Left hindlimb (tissue), 1 donor: ENCODE results near the gene CTU1.

Source experiments
- DNase-seq: peaks from one replicate; pipeline ENCODE4 v3.0.0-alpha.2; 2018

CTU1 gene

DNA sequence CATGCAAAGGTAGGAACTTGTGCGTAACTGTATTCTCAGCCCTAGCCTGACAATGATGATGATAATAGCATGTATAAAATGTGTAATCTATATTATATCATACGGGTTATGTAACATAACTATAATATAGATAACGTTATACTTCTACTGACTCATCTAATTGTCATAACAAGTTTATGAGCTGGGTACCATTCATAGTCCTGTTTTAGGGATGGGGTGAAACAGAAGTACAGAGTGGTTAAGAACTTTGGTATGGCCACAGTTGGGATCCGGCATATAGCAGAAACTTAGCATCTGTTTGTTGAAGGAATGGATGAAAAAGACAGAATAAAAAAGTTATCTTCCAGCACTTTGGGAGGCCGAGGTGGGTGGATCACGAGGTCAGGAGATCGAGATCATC, 5.2 kb downstream of the CTU1 start:
- no peak for DNase-seq

DNA sequence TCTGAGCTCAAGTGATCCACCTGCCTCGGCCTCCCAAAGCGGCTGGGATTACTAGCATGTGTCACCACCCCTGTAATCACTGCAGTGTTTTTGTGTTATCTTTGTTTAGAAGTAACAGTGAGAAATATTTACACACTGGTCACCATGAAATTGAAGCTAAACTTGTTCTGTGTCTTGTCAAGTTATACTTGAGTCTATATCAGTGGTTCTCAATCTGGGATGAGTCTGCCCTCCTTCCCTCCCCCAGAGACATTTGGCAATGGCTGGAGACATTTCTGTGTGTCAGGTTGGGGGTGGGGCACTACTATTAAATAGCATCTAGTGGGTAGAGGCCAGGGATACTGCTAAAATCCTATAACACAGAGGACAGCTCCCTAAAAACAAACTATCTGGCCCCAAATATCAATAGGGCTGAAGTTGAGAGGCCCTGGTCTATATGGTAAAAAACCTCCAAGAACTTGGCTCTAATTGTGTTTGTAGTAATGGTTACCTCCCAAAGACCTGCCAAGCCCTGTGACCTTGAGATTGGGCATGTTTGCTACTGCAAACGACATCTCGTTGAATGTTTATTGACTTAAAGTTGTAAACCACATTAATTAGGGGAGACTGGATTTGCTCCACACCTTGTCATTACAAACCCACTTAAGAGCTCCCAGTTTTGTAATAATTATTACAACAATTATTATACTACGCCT, 6.9 kb downstream of the CTU1 start:
- no peak for DNase-seq

DNA sequence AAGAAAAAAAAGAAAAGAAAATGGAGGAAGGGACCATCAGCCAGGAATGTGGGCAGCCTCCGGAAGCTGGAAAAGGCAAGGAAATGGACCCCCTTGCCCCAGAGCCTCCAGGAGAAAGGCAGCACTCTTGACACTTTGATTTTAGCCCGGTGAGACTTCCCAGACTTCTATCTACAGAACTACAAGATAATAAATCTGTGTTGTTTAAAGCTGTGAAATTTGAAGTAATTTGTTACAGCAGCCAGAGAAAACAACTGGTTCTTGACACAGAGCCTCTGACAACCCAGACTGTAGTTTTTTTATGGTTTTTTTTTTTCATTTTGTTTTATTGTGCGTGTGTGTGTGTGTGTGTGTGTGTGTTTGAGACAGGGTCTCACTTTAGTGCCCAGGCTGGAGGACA, 7.6 kb downstream of the CTU1 start:
- DNase-seq, result no peak

DNA sequence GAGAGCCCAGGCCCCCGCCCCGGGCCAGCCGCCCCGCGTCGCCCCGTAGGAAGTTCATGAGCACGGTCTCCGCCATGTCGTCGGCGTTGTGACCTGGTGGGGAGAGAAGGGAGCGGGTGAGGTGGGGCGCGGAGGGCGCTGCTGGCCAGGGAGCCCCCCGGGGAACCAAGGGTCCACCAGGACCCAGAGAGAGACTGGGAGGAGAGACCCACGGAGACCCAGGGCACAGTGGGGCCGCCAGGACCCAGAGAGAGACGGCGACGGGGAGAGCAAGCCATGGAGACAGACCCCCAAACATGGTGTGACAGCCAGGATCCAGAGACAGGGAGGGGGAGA, 9.2 kb downstream of the CTU1 start:
- no peak for DNase-seq

DNA sequence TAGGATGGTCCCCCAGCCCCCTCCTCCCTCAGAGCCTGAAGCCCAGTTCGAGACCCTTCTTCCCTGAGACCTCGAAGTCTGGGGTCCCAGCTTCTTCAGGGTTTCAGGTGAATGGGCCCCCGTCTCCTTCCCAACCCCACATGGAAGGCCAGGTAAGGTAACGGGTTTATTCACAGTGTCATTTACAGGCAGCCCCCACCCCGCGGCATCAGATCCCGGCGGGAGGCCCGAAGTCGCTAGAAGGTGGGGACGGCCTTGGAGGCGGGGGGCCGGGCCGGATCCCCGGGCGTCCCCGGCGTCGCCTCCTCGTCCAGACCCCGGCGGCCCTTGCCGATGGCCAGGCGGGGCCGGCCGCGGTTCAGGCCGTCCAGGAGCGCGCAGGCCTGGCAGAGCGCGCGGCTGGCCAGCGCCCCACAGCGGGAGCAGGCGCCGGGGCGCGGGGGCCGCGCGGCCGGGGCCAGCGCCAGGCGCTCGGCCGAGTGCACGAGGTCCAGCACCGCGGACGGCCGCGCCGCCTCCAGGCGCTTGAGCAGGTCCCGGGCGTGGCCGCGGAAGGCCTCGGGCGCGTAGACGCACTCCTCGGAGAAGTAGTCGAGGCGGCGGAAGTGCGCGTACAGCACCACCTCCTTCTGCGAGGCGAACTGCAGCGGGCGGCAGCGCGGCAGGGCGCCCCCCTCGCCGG, 9.7 kb downstream of the CTU1 start:
- peak; percentile 50 for DNase-seq

DNA sequence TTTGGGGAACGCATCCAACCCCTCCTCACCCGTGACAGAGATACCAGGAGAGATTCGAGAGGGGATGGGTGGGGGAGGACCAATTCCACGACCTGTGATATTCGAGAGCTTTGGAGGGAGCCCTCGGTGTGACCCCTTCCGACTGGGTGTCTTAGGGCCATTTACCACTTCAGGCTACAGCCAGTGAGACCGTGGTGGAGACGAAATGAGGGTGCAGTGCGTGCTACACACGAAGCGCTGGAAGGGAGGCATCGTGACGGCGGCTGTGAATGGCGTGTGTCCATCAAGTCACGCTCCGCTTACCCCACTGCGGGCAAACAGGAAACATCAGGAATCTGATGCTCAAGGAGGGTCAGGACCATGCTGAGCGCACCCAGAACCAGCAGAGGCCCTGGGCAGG, 10.4 kb downstream of the CTU1 start:
- DNase-seq, result no peak

DNA sequence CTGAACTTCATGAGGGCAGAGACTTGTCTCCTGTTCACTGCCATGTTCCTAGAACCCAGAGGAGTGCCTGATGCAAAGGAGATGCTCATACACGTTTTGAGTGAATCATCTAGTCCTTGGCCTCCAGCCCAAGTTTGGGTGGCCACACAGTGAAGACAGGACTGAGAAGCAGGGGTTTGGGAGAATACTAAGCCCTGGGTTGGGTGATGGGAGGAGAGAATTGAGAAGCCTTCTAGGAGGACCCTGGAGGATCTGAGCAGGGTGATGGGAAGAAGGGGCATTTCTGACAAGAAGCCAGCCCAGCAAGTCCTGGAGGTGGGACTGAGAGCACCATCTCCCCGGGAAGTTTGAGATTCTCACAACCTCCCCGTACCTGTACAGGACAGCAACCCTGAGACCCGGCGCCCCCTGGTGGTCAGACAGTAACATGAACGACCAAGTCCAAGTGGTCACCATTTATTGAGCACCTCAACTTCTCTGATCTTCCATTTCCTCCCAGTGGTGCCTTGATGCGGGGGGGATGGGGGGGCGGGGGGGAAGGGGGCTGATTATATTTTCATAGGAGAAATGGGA, 11.0 kb downstream of the CTU1 start:
- no peak for DNase-seq

DNA sequence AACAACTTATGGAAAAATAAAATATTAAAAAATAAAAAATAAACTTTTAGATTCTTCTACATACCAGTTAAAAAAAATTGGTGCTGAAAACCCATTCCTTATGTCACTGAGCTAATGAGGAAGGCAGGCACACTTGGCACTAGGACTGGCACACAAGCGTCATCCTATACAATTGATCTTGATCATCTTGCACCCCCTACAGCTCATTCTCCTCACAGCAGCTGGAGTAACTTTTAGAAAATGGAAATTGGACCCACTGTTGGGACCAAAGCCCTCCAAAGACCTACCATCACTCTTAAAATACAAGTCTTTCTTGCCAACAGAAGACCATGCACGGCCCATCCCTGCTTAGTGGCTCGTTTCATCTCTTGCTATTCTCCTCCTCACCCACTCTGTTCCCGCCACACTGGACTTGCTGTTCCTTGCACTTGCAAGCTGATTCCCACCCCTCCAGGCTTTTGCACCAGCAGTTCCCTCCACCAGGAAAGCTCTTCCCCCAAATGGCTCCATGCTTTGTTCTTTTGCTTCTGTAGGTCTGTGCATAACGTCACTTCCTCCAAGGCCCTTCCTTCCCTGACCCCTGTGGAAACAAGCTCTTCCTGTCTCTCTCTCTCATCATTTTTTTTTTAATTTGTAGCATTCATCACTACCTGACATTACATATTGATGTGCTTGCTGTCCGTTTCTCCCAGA, 11.6 kb downstream of the CTU1 start:
- DNase-seq, result no peak

DNA sequence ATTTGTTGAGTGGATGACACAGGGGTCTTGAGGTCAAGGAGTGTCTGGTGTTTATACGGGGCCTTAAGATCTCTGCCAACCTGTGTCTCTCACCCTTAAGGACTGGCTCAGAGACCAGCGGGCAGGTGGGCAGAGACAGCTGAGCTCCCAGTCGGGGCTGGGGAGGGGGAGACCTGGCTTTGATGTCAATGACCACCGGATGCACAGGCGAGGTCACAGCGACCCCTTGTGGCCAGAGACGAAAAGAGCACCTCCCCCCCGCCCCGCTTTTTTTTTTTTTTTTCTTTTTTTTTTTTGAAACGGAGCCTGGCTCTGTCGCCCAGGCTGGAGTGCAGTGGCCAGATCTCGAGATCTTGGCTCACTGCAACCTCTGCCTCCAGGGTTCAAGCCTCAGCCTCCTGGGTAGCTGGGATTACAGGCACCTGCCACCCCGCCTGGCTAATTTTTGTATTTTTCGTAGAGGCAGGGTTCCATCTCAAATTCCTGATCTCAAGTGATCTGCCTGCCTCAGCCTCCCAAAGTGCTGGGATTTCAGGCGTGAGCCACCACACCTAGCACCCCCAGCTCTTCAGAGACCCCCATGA, 13.4 kb downstream of the CTU1 start:
- DNase-seq, result no peak

DNA sequence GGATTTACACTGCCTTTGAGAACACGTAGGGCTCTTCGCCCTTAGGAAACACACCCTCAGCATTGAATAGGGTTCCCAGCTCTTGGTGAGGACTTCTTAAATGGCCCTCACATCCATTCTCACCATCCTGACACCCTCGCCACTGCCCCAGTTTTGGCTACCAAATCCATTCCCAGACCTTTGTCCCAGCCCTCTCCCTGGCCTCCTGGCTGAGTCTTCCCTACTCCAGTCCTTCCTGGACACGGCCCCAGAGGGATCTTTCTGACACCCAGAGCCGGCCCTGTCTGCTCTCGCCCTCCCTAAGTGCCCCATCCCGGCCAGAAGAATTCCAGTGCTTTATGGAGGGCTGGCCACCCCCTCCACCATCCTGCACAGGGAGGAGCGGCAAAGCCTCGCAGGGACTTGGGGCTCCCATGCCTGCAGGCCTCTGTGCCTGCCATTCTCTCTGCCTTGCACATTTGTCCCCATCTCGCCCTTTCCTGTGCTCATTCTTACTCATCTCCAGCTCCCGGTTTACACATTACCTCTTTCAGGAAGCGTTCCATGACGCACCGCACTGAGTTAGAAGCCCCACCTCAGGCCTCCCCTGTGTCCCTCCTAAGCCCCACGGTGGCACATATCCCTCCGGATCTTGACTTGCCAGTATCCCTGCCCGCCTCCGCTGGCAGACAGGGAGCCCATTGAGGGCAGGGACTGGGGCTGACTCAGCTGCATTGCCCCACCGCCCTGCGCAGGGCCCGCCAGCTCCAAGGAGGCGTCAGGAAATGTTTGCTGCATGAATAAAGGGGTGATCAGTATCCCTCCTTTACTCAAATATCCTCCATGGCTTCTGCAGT, 14.5 kb downstream of the CTU1 start:
- no peak for DNase-seq

DNA sequence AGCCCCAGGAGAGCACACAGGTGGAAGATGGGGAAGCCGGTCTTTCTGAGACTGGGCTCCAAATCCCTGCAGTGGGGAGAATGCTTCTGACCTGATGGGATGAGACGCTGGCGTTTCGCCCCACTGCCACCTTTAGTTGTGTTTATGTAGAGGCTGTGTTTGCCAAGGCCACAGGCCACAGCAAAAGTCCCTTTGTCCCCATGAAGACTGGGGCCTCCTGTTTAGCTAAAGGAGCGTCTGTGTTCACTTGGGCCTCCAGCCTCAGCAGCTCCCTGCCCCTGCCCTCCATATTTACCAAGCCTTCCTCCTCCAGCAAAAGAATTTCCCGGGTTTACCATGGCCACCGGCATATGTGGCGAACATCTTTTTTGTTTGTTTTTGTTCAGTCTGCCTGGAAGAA, 15.1 kb downstream of the CTU1 start:
- no peak for DNase-seq

DNA sequence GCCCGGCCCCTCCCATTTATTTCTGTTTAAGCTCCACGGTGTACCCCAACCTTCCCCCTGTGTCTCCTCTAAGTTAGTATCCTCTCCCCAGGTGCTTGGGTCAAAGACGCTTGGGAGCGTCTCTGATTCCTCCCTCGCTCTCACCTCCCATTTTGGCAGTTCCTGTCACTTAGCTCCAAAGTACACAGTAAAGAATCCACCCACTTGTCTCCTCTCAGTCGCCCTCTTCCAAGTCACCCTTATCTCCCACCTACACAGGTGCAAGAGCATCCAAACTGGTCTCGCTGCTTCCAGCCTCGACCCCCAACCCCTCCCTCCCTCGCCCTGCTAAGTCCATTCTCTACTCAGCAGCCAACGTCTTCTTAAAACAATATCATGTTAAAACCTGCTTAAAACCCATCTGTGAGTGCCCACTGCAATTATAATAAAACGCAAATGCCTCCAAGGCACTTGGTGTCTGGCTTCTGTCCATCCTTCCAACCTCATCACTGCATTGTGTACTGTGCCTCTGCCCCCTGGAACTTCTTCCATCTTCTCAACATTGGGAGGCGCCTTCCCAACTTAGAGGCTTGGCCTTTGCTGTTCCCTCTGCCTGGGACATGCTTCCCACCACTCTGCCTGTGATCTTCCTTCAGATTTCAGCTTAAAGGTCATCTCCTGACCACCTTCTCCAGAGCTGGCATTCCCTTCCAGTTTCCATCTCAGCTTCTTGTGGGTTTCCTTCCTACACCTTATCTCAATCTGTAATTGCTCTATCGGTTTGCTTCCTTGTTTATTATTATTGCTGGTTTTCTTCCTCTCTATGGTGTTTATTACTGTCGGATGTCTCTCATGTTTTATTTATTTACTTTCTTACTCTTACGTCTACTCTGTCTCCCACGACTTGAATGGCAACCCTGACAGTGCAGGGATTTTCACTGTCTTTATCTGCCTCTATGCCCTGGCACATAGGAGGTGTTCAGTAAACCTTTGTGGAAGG, 16.0 kb downstream of the CTU1 start:
- no peak for DNase-seq

DNA sequence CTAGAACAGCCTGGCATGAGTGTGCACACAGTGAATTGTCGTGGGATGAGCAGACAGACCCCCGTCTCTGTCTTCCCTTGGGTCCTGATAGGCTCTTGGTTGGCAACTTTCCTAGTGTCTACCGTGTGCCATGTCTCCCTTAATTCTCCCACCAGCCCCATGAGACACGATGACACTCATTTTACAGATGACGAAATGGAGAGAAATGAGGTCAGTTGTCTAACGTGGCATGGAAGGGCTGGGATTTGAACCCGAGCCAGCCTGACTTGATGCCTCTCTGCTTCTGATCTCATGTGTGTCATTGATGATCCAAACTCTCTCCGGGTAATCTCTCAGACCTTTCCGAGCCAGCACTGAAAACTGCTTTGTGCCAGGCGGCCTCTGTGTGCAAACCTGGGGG, 17.1 kb downstream of the CTU1 start:
- no peak for DNase-seq

DNA sequence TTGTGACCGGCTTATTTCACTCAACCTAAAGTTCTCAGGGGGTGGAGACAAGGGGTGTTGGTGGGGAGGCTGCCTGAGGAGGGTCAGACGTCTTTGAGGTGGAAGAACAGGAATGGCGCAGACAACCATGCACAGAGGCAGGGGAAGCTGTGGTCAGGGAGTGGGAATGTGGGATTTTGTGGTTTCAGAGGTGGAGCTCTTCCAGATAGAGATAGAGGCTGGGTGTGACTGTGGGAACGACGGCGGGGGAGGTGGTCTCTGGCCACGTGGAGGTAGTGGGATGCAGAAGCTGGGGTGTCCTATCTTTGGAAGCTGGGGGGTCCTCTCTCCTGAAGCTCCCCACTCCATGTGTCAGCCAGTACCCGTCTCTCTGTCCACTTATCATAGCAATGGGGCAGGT, 17.7 kb downstream of the CTU1 start:
- no peak for DNase-seq

DNA sequence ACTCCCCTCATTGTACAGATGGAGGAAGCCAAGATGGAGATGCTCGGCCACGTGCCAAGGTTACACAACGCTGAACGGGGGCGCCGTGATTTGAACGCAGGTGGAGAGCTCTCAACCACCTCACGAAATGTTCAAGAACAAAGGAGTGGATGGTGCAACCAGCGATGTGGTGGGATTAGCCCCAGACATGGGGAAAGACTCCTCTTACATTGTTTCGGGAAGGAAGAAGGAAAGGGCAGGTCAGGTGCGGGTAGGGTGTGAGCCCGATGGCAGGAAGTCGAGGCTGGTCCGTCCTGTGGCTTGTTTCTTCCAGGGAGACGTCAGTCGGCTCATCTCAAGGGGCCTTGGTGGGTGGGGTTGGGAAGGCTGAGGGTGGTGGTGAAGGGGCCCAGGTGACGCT, 18.4 kb downstream of the CTU1 start:
- no peak for DNase-seq

DNA sequence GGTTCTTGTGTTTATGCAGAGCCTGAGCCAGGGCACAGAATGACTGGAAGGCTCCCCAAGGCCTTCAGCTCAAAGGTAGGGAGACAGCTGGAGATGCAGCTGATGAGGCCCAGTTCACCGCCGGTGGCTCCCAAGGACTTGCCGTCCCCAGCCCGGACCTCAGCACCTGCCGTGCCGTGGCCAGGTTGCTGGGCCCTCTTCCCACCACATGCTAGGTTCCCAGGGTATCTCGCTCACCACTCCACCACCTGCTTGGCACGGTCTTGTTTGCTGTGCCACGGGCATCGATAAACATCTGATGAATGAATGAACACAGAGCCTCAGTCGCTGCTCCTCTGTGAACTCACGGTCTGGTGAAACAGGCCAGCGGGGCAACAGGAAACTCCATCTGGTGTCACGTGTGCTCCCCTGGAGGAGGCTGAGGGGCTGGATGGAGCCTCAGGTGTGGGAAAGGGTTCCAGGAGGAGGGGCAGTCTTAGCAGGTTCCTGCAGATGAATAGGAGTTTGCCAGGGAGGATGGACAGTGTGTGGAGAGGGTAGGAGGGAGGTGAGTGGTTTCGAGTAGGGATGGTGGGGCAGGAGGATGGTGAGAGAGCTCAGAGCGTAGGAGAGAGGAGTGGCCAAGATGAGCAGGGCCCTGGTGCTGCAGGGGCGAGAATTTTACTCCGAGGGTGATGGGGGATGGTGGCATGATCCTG, 21.9 kb downstream of the CTU1 start:
- no peak for DNase-seq

DNA sequence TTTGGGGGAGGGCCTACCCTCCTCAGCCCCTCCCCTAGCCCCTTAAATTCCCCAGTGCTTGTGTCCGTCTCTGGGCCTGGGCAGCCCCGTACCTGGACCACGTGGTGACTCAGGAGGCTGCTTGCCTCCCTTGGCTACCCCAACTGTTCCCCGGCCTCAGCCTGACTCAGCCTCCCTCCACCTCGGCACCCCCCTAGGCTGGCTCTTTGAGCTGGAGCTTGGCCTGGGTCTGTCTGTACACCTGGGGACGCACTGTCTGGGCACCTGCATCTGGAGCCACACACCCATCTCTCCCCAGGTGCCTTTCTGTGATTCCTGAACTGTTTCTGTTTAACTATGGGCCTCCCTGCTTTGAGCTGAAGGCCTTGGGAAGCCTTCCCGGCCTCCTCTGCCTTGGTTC, 23.7 kb downstream of the CTU1 start:
- DNase-seq, result no peak

DNA sequence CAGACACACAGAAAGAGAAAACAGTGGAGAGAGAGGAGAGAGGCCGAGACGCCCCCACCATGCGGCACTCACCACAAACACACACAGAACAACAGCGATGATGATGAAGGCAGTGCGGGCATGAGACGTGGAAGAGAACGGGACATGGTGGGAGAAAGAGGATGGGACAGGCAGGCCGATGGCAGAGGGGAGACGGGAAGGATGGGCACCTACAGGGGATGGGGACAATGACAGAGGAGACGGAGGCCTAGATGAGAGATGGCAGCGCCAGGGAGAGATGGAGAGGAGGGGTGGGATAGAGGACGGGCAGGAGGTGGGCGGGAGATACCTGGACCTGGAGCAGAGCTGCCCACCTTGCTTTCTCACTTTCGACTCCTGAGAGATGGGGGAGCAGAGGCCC, 24.4 kb downstream of the CTU1 start:
- DNase-seq, result no peak

DNA sequence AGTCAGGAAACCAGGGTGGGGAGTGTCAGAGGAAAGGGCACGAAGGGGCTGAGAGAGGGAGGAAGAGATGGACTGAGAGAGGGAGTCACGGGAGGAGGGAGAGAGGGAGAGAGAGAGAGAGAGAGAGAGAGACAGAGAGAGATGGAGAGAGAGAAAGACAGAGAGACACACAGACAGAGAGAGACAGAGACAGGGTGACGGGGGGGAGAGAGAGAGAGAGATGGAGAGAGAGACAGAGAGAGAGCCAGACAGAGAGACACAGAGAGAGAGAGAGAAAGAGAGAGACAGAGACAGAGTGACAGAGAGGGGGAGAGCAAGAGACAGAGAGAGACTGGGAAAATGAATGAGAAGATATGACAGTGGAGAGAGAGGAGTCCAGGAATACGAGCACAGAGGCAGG, 25.0 kb downstream of the CTU1 start:
- DNase-seq, result no peak

DNA sequence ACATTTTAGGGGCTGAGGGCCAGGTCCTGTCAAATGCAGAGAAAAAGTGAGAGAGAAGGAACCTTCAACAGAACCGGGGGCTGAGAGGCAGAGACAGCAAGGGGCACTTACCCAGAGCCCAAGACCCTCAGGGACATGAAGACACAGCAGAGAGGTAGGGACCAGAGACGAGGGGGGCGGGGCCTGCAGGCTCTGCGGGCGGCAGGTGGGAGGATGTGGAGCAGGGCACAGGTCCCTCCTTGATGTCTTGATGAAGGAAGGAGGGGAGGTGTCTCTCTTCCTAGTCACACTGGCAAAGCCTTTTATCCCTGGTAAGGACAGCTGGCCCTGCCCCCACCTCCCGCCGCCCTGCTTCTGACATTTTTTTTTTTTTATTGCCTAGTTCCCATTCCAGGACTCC, 25.6 kb downstream of the CTU1 start, which contains the start of gene KLK14:
TSS of gene KLK14 (minus strand) at position 277 of the 400 bp plus-strand sequence. CDS start at position 4, 273 bp downstream.
- no peak for DNase-seq

DNA sequence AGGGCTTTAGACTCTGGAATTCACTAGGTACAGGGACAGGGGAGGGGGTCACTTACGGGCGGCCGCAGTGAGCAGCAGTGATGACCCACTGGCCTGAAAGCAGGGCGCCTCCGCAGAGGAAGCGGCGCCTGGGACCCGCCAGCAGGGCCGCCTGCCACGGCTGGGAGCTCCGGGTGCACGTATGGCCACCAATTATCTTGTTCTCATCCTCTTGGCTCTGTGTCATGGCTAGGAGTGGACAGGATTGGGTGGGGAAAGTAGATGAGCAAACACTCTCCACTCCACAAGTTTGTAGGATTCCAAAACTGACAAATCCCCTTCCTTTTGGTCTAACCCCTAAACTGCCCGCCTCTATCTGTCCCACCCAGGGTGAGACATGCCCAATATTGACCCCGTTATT, 26.7 kb downstream of the CTU1 start:
- DNase-seq, result no peak
